Left hindlimb (tissue), 1 donor: ENCODE results near the gene FGD4.

Experiments used
- DNase-seq: peaks from one replicate; pipeline ENCODE4 v3.0.0-alpha.2; 2018

FGD4 gene

GRCh38 chr12:32407795-32408194, 8.4 kb downstream of the FGD4 start:
- no peak for DNase-seq

- DNase-seq, result no peak
Measured at GRCh38 chr12:32413412-32413811, 14.1 kb downstream of the FGD4 start.

GRCh38 chr12:32418221-32418620, 18.9 kb downstream of the FGD4 start:
- DNase-seq, result no peak

DNA sequence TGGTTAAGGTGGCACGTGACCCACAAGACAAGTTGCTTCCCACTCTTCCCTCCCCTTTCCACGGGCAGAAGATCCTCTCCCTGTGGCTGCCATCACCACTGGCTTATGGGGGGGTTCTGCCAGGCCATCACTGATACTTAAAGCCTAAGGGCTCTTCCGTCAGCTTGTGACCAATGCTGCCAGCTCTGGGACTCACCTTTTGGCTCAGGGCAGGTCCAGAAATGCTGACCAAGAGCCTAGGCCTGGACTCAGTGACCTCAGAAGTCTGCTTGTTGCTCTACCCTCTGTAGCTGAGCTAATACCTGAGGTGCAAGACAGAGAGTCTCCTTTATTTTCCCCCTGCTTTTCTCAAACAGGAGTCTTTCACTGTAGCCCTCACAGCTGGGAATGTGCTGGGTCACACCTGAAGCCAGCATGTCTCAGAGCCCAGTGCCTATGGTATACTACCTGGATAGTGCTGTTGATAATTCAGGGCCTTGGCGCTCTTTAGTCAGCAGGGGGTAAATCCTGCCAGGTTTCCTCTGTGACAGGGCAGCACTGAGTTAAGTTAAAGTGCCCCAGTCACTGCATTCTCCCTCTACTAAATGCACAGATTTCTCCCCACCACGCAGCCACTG, 19.7 kb downstream of the FGD4 start:
- DNase-seq, result no peak

- DNase-seq, result peak; percentile 37
Measured at GRCh38 chr12:32419520-32419960, 20.2 kb downstream of the FGD4 start.

GRCh38 chr12:32420356-32420755, 21.0 kb downstream of the FGD4 start:
- no peak for DNase-seq

GRCh38 chr12:32423559-32423958, 24.2 kb downstream of the FGD4 start:
- DNase-seq, result no peak

GRCh38 chr12:32431025-32431424, 31.7 kb downstream of the FGD4 start:
- DNase-seq, result no peak

DNA sequence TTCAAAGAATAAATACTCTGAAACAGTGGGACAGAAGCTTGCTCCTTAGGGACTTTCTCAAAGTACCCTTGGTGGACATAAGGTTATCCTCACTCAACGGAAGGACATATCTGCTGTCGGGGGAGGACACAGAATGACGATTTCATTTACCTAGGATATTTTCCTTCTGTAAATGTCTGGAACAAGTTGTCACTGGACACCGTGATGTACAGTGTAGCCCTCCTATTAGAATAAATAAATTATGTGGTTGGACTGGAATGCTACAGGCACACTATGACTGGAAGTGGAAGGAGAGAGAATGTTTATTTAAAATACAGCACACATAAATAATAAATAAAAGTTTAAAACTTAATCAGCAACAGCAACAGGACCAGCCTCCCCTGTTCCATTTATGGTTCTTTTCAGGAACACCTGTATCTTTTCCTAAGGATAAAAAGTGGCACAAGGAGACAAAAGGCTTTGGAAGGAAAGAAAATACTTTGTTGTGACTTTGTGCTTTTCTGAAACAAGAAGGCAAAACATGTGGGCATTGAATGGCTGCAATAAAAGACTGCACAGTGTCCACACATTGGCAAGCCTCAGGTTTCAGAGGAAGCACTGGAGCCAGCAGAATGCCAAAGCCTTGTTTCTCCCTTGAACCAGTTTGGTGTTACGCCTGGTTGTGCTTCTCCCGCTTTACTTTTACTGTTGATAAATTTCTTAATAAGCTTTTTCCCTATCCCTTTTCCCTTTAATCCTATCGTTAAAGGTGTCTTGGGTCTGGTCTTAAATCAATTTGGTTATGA, 36.8 kb downstream of the FGD4 start:
- DNase-seq, result no peak

- DNase-seq, result no peak
Measured at GRCh38 chr12:32437095-32437515, 37.7 kb downstream of the FGD4 start.

GRCh38 chr12:32440120-32440865, 40.9 kb downstream of the FGD4 start:
- no peak for DNase-seq

GRCh38 chr12:32443491-32443890, 44.1 kb downstream of the FGD4 start:
- DNase-seq, result no peak

GRCh38 chr12:32444895-32445294, 45.5 kb downstream of the FGD4 start:
- DNase-seq, result no peak

GRCh38 chr12:32445356-32445755, 46.0 kb downstream of the FGD4 start:
- DNase-seq, result no peak

DNA sequence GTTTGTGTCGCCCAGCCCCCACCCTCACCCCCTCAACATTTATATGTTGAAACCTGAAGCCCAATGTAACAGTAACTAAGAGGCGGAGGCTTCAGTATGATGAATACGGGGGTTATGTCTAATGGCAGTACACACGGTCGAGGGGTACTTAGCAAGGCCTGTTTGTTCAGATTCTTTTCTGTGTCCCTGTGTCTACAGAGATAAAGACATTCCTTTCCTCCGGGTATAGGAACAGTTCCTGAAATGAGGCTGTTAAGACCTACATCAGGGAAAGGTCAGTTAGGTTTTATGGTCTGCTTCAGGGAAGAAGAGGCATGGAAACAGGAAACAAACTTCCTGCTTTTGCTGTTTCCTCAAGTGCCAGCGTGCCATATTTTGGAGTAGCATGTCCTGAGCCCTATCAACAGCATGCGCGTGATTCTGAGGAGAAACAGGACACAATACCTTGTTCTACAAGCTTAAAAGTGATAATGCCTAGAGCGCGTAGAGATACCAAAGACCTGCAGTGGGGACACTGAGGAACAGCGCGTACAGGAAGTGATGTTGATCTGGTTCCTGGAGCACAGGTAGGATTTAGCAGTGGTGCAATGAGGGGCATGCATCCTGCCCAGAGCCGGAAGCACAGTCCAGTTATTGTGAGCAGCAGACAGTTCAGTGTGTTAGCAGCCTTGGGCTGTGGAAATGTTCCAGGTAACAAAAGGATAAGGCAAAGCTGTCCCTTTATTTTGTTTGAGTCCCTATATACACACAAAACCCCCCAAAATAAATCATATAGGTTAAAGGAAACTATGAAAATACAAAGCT, 47.2 kb downstream of the FGD4 start:
- DNase-seq, result no peak

- DNase-seq, result no peak
Measured at GRCh38 chr12:32448586-32448985, 49.2 kb downstream of the FGD4 start.

- no peak for DNase-seq
Measured at GRCh38 chr12:32450363-32450762, 51.0 kb downstream of the FGD4 start.

DNA sequence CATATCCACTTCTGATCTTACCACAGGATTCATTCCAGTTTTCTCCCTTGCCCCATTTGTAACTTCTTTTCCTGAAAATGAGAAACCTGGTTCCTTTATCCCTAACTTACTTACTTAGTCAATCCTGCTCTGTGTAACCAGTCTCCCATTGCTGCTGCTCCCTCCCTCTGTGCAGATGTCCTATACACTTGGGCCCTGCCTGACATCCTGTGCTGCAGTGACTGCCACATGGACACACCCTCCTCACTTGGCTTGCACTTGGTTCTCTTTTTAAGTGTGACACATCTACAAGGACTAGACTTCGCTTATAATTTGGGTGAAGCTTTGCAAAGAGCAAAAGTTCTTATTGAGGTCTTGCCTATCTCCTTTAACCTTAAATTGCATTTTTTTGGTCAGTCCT, 51.4 kb downstream of the FGD4 start:
- DNase-seq, result no peak

- DNase-seq, result no peak
Measured at GRCh38 chr12:32451816-32452215, 52.5 kb downstream of the FGD4 start.

GRCh38 chr12:32454075-32454474, 54.7 kb downstream of the FGD4 start:
- DNase-seq, result no peak

DNA sequence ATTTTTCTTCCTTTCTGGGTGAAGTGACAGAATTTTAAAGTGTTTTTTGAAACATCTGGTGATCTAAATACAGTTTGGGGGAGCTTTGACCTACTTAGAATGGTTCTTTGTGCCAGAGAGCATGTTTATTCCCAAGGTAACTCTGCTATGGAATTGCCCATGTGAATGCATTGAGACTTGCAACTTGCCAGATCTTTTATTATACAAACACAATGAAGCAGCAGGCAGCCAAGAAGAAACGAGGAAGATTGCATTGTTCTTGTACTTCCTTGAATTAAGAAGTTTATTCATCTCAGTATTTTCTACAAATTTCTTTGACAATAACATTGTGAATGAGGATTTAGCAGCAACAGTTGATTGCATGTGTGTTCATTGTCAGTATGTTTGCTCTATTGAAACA, 55.5 kb downstream of the FGD4 start:
- DNase-seq, result no peak

GRCh38 chr12:32455607-32456071, 56.3 kb downstream of the FGD4 start:
- no peak for DNase-seq
